Fibroblast of pulmonary artery (primary cell): ENCODE data around the gene NTRK3.

Experiments used
- DNase-seq: peaks from one replicate; pipeline ENCODE4 v3.0.0-alpha.2; 2010; ENCODE audit warnings: low read depth
- H3K4me3 ChIP-seq: replicated peaks from 2 replicates; pipeline ENCODE4 v1.5.1; 2011; ENCODE audit warnings: low read depth, mild to moderate bottlenecking, control low read depth, low read length, moderate library complexity
- CTCF ChIP-seq: IDR thresholded peaks from 2 replicates; pipeline ENCODE4 v1.5.1; 2011; ENCODE audit warnings: mild to moderate bottlenecking, control low read depth, low read length, inconsistent platforms; ENCODE audit errors: missing control alignments

Gene NTRK3

GRCh38 chr15:88233921-88234320 is 22.6 kb downstream of the NTRK3 start:
- TF ChIP-seq CTCF = no peak
- H3K4me3 ChIP-seq = no peak overlapping the region
- no peak for DNase-seq

GRCh38 chr15:88232771-88233201 is 23.8 kb downstream of the NTRK3 start:
- no peak overlapping the region for H3K4me3 ChIP-seq
- no peak for TF ChIP-seq CTCF
- no peak for DNase-seq

GRCh38 chr15:88231909-88232644 is 24.5 kb downstream of the NTRK3 start:
- no peak for DNase-seq
- no peak for TF ChIP-seq CTCF
- no peak overlapping the region for H3K4me3 ChIP-seq

- no peak for DNase-seq
- no peak for TF ChIP-seq CTCF
- H3K4me3 ChIP-seq = no peak overlapping the region
Measured at GRCh38 chr15:88230823-88231222, 25.7 kb downstream of the NTRK3 start.

- no peak for TF ChIP-seq CTCF
- no peak for DNase-seq
- no peak overlapping the region for H3K4me3 ChIP-seq
Measured at GRCh38 chr15:88225461-88225860, 31.1 kb downstream of the NTRK3 start.

GRCh38 chr15:88223084-88223483 is 33.5 kb downstream of the NTRK3 start:
- H3K4me3 ChIP-seq = no peak overlapping the region
- no peak for TF ChIP-seq CTCF
- no peak for DNase-seq

- no peak overlapping the region for H3K4me3 ChIP-seq
- no peak for TF ChIP-seq CTCF
- DNase-seq = no peak
Measured at GRCh38 chr15:88221836-88222235, 34.7 kb downstream of the NTRK3 start.
